K562 (cell line): ENCODE measurements around the gene DDX39A. TPM values are rescaled to one million over a fixed set of nuclear protein-coding genes. Genes with fewer than 3 reads are reported as not detected.

ENCODE experiments used
- DACH1 ChIP-seq: fragments of 450-650 bp; IDR thresholded peaks from 2 replicates; pipeline ENCODE4 v1.6.1; 2018; ENCODE audit not compliant: partially characterized antibody
- E2F1 ChIP-seq: sonication (generic); formaldehyde crosslinking; IDR thresholded peaks from 2 replicates; pipeline ENCODE4 v1.8.1; 2023; ENCODE audit warnings: mild to moderate bottlenecking, missing genetic modification reagents, moderate library complexity
- KDM5B ChIP-seq: fragments of 200-600 bp; sonication (generic); IDR thresholded peaks from 2 replicates; pipeline ENCODE4 v1.6.1; 2012; ENCODE audit warnings: low read depth, mild to moderate bottlenecking, moderate library complexity, low read length, control low read depth, inconsistent platforms; ENCODE audit not compliant: insufficient replicate concordance
- RFX5 ChIP-seq: IDR thresholded peaks from 2 replicates; pipeline ENCODE4 v1.6.1; 2011; ENCODE audit warnings: low read depth, mild to moderate bottlenecking, improper control_type of control experiment, low read length
- RREB1 ChIP-seq: fragments of 250-450 bp; sonication (Bioruptor Pico); IDR thresholded peaks from 2 replicates; pipeline ENCODE4 v1.4.0; 2020
- TCF7L2 ChIP-seq: fragments of 150-350 bp; IDR thresholded peaks from 2 replicates; pipeline ENCODE4 v1.6.1; 2016; ENCODE audit warnings: low read depth, mild to moderate bottlenecking, low read length, moderate library complexity
- polyA plus RNA-seq, 8 experiments: library from polyadenylated mRNA; depleted of rRNA in 4 of 8; stranded (reverse) in 5 of 8; unstranded in 3 of 8; fragments of >200 nt; fragmentation: Nextera tagmentation in 2 of 8; fragmentation: Illumina TruSeq in 1 of 8; extraction: Ambion mirVana in 2 of 8; extraction: Trizol in 1 of 8; gene quantifications; 2 replicates each; pipeline versions ENCODE4 v1.2.1 to v1.2.3, GENCODE V29; 2011 to 2014; ENCODE audit warnings: inconsistent platforms in 1 of 8, missing spikeins in 1 of 8
- total RNA-seq, 7 experiments: library from RNA; depleted of rRNA in 6 of 7; stranded (reverse); fragments of >200 nt in 6 of 7; fragmentation: Illumina TruSeq in 2 of 7; extraction: Trizol in 2 of 7; gene quantifications; 2 replicates each; pipeline versions ENCODE4 v1.2.1 to v1.2.3, GENCODE V29; 2011 to 2021; ENCODE audit warnings: low replicate concordance in 1 of 7

Gene DDX39A
- total and polyA plus RNA-seq, 9 of the 15 experiments (the other 6 are each of a cell fraction or from before 2014, with no cell fraction given), result 90.3 to 250 (median 188) TPM

GRCh38 chr19:14406645-14407401, 12.3 kb downstream of the DDX39A start (continued):
- TF ChIP-seq TCF7L2 (no peak), E2F1 (no peak), RFX5 (no peak), DACH1 (no peak), KDM5B (peak; percentile 5), RREB1 (CRISPR knock-in tag) (no peak)
